Mammary epithelial cell (primary cell): ENCODE measurements around the gene PRKN.

Experiments
- CTCF ChIP-seq, 2 donors: IDR thresholded peaks in 1 of 2; conservative IDR thresholded peaks in 1 of 2; 2 replicates each; pipeline ENCODE4 v1.5.1; 2011 to 2012; ENCODE audit warnings: inconsistent platforms in 2 of 2, low read length in 2 of 2, mild to moderate bottlenecking in 2 of 2, control low read depth in 1 of 2, low read depth in 1 of 2; ENCODE audit not compliant: insufficient read depth in 1 of 2; ENCODE audit errors: extremely low read depth in 1 of 2
- EZH2 ChIP-seq: IDR thresholded peaks from 2 replicates; pipeline ENCODE4 v1.6.1; 2012; ENCODE audit warnings: low read length, inconsistent platforms, borderline replicate concordance

GRCh38 chr6:161894436-161894835, 833.1 kb downstream of the PRKN start:
- TF ChIP-seq CTCF (conservative IDR thresholded peaks at IDR 0.05 in 1 of 2, IDR thresholded peaks at IDR 0.05 in 1 of 2; ENCODE audit: extremely low read depth in 1 of 2, insufficient read depth in 1 of 2, low read depth in 1 of 2, low read length in 2 of 2) (no peak), EZH2 (no peak)
